SK-N-SH (cell line): ENCODE results near the gene PDE9A.

ENCODE experiments used
- ELF1 ChIP-seq: IDR thresholded peaks from 2 replicates; pipeline ENCODE4 v1.4.0; 2012
- EP300 ChIP-seq, 2 experiments: IDR thresholded peaks; 2 replicates each; pipeline versions ENCODE4 v1.4.0 to v1.6.1; 2012; ENCODE audit warnings: borderline replicate concordance in 1 of 2, low read depth in 1 of 2, low read length in 1 of 2
- FOXM1 ChIP-seq: IDR thresholded peaks from 2 replicates; pipeline ENCODE4 v1.4.0; 2012; ENCODE audit warnings: low read depth, mild to moderate bottlenecking
- GATA2 ChIP-seq: sonication (generic); formaldehyde crosslinking; IDR thresholded peaks from 2 replicates; pipeline ENCODE4 v1.5.0; 2020; ENCODE audit warnings: mild to moderate bottlenecking, missing genetic modification reagents
- MEF2A ChIP-seq: IDR thresholded peaks from 2 replicates; pipeline ENCODE4 v1.4.0; 2012; ENCODE audit warnings: low read depth, borderline replicate concordance
- MXI1 ChIP-seq: IDR thresholded peaks from 2 replicates; pipeline ENCODE4 v1.6.1; 2012; ENCODE audit warnings: mild to moderate bottlenecking, low read depth, low read length, improper control_type of control experiment
- NFIC ChIP-seq: IDR thresholded peaks from 2 replicates; pipeline ENCODE4 v1.4.0; 2012; ENCODE audit warnings: borderline replicate concordance
- RAD21 ChIP-seq: IDR thresholded peaks from 2 replicates; pipeline ENCODE4 v1.6.1; 2012; ENCODE audit warnings: mild to moderate bottlenecking, low read length
- SIN3A ChIP-seq: IDR thresholded peaks from 2 replicates; pipeline ENCODE4 v1.6.1; 2012; ENCODE audit warnings: low read depth, mild to moderate bottlenecking, low read length, moderate library complexity, borderline replicate concordance
- SMC3 ChIP-seq: IDR thresholded peaks from 2 replicates; pipeline ENCODE4 v1.6.1; 2012; ENCODE audit warnings: low read depth, low read length, improper control_type of control experiment
- TF ChIP-seq, protein P1 (sequence below): fragments of 200-600 bp; sonication (generic); IDR thresholded peaks from 2 replicates; pipeline ENCODE4 v1.6.1; 2017; ENCODE audit warnings: antibody characterized with exemption, mild to moderate bottlenecking, moderate library complexity
- TF ChIP-seq, protein P2 (sequence below): fragments of 150-350 bp; IDR thresholded peaks from 2 replicates; pipeline ENCODE4 v1.6.1; 2017; ENCODE audit warnings: antibody characterized with exemption, low read length, low read depth, borderline replicate concordance
- TF ChIP-seq, protein P3 (sequence below): IDR thresholded peaks from 2 replicates; pipeline ENCODE4 v1.6.1; 2012; ENCODE audit warnings: mild to moderate bottlenecking, low read depth, low read length, moderate library complexity
- TF ChIP-seq, protein P4 (sequence below): fragments of 150-350 bp; IDR thresholded peaks from 2 replicates; pipeline ENCODE4 v1.6.1; 2016; ENCODE audit warnings: mild to moderate bottlenecking, low read depth, low read length

DNA sequence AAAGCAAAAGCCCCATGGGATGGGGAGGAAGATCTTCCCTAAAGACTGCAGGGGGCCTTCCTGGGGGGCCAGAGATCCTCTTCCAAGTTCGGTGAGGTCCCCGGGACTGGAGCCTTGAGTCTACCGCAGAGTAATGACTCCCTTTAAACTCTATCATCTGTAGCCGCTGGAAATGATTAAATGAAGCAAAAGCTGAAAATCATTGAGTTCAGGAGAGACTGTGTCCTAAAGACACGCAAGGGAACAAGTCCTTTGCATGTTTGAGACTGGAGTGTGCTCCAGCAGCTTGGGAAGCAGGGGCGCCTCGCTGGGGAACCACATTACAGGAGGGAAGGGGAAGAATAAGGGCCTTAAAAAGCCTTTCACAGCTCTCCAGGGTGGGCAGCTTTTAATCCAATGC is 155.8 kb downstream of the PDE9A start:
- TF ChIP-seq SIN3A (no peak), ELF1 (no peak), MXI1 (no peak), EP300 (IDR thresholded peaks at IDR 0.05; ENCODE audit: borderline replicate concordance in 1 of 2, low read depth in 1 of 2, low read length in 1 of 2) (no peak), FOXM1 (no peak), GATA2 (CRISPR knock-in tag) (no peak), SMC3 (no peak), RAD21 (no peak), MEF2A (no peak), NFIC (no peak)
- TF ChIP-seq, protein P1, sequence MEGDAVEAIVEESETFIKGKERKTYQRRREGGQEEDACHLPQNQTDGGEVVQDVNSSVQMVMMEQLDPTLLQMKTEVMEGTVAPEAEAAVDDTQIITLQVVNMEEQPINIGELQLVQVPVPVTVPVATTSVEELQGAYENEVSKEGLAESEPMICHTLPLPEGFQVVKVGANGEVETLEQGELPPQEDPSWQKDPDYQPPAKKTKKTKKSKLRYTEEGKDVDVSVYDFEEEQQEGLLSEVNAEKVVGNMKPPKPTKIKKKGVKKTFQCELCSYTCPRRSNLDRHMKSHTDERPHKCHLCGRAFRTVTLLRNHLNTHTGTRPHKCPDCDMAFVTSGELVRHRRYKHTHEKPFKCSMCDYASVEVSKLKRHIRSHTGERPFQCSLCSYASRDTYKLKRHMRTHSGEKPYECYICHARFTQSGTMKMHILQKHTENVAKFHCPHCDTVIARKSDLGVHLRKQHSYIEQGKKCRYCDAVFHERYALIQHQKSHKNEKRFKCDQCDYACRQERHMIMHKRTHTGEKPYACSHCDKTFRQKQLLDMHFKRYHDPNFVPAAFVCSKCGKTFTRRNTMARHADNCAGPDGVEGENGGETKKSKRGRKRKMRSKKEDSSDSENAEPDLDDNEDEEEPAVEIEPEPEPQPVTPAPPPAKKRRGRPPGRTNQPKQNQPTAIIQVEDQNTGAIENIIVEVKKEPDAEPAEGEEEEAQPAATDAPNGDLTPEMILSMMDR = no peak
- TF ChIP-seq, protein P2, sequence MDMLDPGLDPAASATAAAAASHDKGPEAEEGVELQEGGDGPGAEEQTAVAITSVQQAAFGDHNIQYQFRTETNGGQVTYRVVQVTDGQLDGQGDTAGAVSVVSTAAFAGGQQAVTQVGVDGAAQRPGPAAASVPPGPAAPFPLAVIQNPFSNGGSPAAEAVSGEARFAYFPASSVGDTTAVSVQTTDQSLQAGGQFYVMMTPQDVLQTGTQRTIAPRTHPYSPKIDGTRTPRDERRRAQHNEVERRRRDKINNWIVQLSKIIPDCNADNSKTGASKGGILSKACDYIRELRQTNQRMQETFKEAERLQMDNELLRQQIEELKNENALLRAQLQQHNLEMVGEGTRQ = no peak
- TF ChIP-seq, protein P3, sequence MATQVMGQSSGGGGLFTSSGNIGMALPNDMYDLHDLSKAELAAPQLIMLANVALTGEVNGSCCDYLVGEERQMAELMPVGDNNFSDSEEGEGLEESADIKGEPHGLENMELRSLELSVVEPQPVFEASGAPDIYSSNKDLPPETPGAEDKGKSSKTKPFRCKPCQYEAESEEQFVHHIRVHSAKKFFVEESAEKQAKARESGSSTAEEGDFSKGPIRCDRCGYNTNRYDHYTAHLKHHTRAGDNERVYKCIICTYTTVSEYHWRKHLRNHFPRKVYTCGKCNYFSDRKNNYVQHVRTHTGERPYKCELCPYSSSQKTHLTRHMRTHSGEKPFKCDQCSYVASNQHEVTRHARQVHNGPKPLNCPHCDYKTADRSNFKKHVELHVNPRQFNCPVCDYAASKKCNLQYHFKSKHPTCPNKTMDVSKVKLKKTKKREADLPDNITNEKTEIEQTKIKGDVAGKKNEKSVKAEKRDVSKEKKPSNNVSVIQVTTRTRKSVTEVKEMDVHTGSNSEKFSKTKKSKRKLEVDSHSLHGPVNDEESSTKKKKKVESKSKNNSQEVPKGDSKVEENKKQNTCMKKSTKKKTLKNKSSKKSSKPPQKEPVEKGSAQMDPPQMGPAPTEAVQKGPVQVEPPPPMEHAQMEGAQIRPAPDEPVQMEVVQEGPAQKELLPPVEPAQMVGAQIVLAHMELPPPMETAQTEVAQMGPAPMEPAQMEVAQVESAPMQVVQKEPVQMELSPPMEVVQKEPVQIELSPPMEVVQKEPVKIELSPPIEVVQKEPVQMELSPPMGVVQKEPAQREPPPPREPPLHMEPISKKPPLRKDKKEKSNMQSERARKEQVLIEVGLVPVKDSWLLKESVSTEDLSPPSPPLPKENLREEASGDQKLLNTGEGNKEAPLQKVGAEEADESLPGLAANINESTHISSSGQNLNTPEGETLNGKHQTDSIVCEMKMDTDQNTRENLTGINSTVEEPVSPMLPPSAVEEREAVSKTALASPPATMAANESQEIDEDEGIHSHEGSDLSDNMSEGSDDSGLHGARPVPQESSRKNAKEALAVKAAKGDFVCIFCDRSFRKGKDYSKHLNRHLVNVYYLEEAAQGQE = no peak
- TF ChIP-seq, protein P4, sequence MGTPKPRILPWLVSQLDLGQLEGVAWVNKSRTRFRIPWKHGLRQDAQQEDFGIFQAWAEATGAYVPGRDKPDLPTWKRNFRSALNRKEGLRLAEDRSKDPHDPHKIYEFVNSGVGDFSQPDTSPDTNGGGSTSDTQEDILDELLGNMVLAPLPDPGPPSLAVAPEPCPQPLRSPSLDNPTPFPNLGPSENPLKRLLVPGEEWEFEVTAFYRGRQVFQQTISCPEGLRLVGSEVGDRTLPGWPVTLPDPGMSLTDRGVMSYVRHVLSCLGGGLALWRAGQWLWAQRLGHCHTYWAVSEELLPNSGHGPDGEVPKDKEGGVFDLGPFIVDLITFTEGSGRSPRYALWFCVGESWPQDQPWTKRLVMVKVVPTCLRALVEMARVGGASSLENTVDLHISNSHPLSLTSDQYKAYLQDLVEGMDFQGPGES = no peak
